Renal pelvis (tissue), 4 donors: ENCODE data around the gene MSANTD1. TPM values are rescaled to one million over a fixed set of nuclear protein-coding genes. Genes with fewer than 3 reads are reported as not detected.

ENCODE experiments used
- DNase-seq: peaks from one replicate; pipeline ENCODE4 v3.0.0-alpha.2; 2013
- polyA plus RNA-seq, 3 donors: library from polyadenylated mRNA; unstranded; fragments of 120-200 nt; gene quantifications; one replicate each; pipeline ENCODE4 v1.2.1, GENCODE V29; 2013; ENCODE audit not compliant: insufficient read length in 3 of 3

The MSANTD1 gene
- polyA plus RNA-seq, 3 donors = 0.57 to 1.1 (median 0.84) TPM

GRCh38 chr4:3301450-3302172, 52.7 kb downstream of the MSANTD1 start:
- no peak for DNase-seq

DNA sequence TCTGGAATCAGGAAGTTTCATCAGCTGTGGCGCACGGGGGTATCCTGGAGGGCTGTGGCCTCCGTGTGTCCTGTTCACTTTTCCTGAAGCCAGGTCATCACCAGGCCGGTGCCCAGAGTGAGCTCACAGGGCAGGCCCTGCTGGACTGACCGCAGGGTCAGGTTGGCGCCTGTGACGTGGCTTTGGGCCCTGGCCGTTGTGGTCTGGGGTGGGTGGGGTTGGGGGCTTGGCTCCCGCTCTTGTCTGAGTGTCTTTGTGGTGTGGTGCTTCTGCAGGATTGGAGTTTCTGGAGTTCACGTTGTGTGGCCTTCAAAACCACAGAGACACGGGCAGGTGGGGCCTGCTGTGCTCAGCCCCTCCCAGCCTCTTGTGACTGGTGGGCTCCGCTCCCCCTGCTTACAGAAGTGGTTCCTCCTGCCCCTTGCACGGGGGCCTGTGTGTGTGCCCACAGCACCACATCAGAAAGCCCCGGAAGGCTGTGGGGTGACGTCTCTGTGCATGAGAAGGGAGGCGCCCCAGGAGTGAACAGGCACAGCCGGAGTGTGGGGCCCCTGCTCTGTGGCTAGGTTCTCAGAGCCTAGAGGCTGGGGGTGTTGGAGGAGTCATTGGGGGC, 53.3 kb downstream of the MSANTD1 start:
- no peak for DNase-seq

DNA sequence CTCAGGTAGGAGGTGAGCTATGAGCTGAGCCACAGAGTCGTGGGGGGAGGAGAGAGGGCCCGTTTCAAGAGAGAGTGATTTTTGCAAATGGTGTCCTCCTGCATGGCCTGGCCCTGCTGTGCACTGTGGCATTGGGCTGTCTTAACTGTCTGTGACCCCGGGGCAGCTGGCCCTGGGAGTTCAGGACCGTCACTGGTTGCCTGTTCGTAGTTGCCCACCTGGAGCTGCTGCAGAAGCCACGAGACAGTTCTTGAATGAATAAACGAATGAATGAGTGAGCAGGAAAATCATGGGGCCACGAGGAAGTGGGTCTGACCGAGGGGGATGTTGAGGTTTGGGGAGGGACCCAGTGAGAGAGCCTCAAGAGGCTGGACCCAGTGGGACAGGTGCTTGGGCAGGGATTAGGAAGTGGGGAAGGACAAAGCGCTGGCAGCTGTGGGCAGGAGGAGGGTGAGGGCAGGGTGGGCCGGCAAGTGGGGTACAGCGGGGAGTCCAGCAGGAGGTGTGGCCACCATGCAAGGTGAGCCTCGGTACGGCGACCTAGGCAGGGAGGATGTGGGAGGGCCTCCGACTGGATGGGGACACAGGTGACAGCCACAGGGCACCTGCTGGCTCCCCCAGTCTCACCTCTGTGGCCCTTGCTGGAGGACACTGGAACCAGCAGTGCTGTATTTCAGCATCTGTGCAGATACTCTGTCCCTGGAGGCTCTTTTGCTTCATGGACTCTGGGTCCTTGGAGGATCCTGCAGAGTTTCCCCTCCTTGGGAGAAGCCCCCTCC, 54.0 kb downstream of the MSANTD1 start:
- DNase-seq = no peak

DNA sequence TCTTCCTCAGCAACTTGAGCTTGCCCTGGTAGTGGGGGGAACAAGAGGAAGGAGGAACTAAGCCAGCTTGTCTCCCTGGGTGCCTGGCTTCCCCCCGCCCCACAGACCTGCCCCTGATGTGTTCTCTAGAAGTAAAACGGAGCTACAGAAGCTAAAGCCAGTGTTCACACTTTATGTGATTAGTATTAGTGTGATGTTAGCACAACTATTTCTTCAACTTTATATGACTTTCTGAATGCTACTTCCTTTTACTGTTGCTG, 54.5 kb downstream of the MSANTD1 start:
- no peak for DNase-seq

DNA sequence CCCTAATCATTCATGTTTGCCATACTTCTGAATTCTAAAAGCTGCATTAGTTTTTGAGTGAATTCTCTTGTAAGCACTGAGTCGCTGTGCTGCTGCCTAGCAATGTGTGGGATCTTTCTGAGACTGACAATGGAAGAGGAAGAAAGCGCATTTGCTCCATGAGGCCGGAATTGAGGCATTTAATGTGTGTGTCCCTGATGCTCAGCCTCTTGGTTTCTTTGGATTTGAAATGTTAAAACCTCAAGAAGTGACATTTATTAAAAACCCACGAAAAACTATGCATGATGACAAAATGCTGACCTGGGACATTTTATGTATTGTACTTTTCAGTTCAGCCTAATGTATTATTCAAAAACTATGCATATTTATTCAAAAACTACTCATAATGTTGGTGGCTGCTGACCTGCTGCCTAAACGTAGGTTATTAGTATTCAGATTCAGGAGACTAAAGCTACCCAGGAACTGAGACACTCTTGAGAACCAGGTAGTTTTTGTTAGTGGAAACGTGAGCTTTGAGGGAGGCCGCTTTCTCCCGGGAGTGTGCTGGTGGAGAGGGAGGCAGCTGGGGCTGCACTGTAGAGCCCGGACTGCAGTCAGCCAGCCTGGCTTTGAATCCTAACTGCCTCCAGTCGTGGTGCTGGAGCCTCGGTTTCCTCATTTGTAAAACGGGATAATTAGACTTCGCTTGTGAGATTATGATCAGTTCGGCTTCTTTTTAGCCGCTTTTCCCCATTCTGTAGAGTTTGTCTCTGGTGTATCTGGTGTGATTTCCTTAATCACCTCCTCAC, 55.2 kb downstream of the MSANTD1 start:
- DNase-seq = no peak

- peak; percentile 64 for DNase-seq
Measured at GRCh38 chr4:3304831-3305609, 56.1 kb downstream of the MSANTD1 start.

GRCh38 chr4:3305610-3306371, 56.8 kb downstream of the MSANTD1 start:
- DNase-seq = no peak

Other genes starting within 250 kb of the MSANTD1 start
- gene HTT-AS, start 174.6 kb upstream of the MSANTD1 start, polyA plus RNA-seq = not detected
- gene HTT, start 174.5 kb upstream of the MSANTD1 start, polyA plus RNA-seq = 10 to 100 TPM; 31.9 to 44.9 (median 38.7) TPM
- gene RGS12, start 43.9 kb downstream of the MSANTD1 start, polyA plus RNA-seq = 10 to 100 TPM; 44.3 to 60.8 (median 50.4) TPM
- 1 to 10 TPM; 1.7 to 2.4 (median 2.1) TPM for gene HGFAC, start 192.8 kb downstream of the MSANTD1 start, polyA plus RNA-seq
- 1 to 10 TPM; 2.6 to 4.7 (median 2.8) TPM for gene DOK7, start 214.1 kb downstream of the MSANTD1 start, polyA plus RNA-seq